CD4-positive, alpha-beta memory T cell (primary cell): ENCODE data around the gene UBE3C. TPM values are rescaled to one million over a fixed set of nuclear protein-coding genes. Genes with fewer than 3 reads are reported as not detected.

ENCODE experiments used
- CTCF ChIA-PET: fragments of 350-600 bp; sonication (Branson Sonifier 250); formaldehyde crosslinking; loops from one replicate; lab custom pipeline; 2021; ENCODE audit warnings: inconsistent platforms; ENCODE audit not compliant: partially characterized antibody; lab: Charles Lee
- POLR2A ChIA-PET: fragments of 350-600 bp; sonication (Branson Sonifier 250); formaldehyde crosslinking; loops from one replicate; lab custom pipeline; 2021; ENCODE audit not compliant: partially characterized antibody; lab: Charles Lee
- DNase-seq, 5 donors: peaks; one replicate each; pipeline versions ENCODE4 v3.0.0 to v3.0.0-alpha.2; 2020 to 2022; ENCODE audit warnings: mixed read lengths in 1 of 5
- H3K27ac ChIP-seq: one replicate; pipeline ENCODE4 v1.7.0; 2013; ENCODE audit warnings: low read depth, low read length
- H3K27me3 ChIP-seq: 2 replicates; pipeline ENCODE4 v1.7.0; 2013; ENCODE audit warnings: mild to moderate bottlenecking, low read length, moderate library complexity; ENCODE audit not compliant: insufficient read depth
- H3K36me3 ChIP-seq: 2 replicates; pipeline ENCODE4 v1.7.0; 2013; ENCODE audit warnings: mild to moderate bottlenecking, low read length, moderate library complexity; ENCODE audit not compliant: insufficient read depth
- H3K4me1 ChIP-seq: 2 replicates; pipeline ENCODE4 v1.7.0; 2013; ENCODE audit warnings: mild to moderate bottlenecking, low read length, moderate library complexity; ENCODE audit not compliant: insufficient read depth
- H3K4me3 ChIP-seq, 2 donors: one replicate each; pipeline ENCODE4 v1.7.0; 2013; ENCODE audit warnings: low read length in 2 of 2, mild to moderate bottlenecking in 1 of 2
- H3K9me3 ChIP-seq, 2 donors: one replicate each; pipeline ENCODE4 v1.7.0; 2013; ENCODE audit warnings: low read length in 2 of 2, control low read depth in 1 of 2; ENCODE audit not compliant: control insufficient read depth in 1 of 2
- H3K27ac Mint-ChIP-seq, 7 donors: one replicate each; pipeline ENCODE4 v1.8.0; 2020 to 2021; ENCODE audit warnings: mixed read lengths in 7 of 7, mild to moderate bottlenecking in 6 of 7, inconsistent platforms in 3 of 7, moderate library complexity in 3 of 7
- H3K27me3 Mint-ChIP-seq, 2 donors: one replicate each; pipeline ENCODE4 v1.8.0; 2020 to 2021; ENCODE audit warnings: mixed read lengths in 2 of 2
- H3K36me3 Mint-ChIP-seq, 2 donors: one replicate each; pipeline ENCODE4 v1.8.0; 2020 to 2021; ENCODE audit warnings: mixed read lengths in 2 of 2, inconsistent platforms in 1 of 2, mild to moderate bottlenecking in 1 of 2
- H3K4me1 Mint-ChIP-seq, 4 donors: one replicate each; pipeline ENCODE4 v1.8.0; 2020 to 2021; ENCODE audit warnings: mixed read lengths in 4 of 4, mild to moderate bottlenecking in 1 of 4
- H3K4me3 Mint-ChIP-seq, 8 donors: one replicate each; pipeline ENCODE4 v1.8.0; 2020 to 2021; ENCODE audit warnings: mixed read lengths in 8 of 8, mild to moderate bottlenecking in 7 of 8, moderate library complexity in 6 of 8, inconsistent platforms in 3 of 8
- H3K9me3 Mint-ChIP-seq, 8 donors: one replicate each; pipeline ENCODE4 v1.8.0; 2020 to 2021; ENCODE audit warnings: mixed read lengths in 8 of 8, mild to moderate bottlenecking in 5 of 8, inconsistent platforms in 3 of 8, moderate library complexity in 1 of 8
- intact Hi-C: fragments of 100-400 bp; cut with micrococcal nuclease; formaldehyde crosslinking; loops from one replicate; pipeline ENCODE4 v1.15.1; 2023
- polyA plus RNA-seq, 2 donors: library from polyadenylated mRNA; unstranded; fragments of 300-500 nt; fragmentation: Illumina TruSeq; gene quantifications; one replicate each; pipeline ENCODE4 v1.2.3, GENCODE V29; 2021
- total RNA-seq, 2 experiments: library from RNA; stranded (reverse); gene quantifications; one replicate each; pipeline ENCODE4 v1.2.3, GENCODE V29; 2021

UBE3C gene
- total and polyA plus RNA-seq, 4 experiments from 2014 or later, result 32.6 to 59.7 (median 46.8) TPM

DNA sequence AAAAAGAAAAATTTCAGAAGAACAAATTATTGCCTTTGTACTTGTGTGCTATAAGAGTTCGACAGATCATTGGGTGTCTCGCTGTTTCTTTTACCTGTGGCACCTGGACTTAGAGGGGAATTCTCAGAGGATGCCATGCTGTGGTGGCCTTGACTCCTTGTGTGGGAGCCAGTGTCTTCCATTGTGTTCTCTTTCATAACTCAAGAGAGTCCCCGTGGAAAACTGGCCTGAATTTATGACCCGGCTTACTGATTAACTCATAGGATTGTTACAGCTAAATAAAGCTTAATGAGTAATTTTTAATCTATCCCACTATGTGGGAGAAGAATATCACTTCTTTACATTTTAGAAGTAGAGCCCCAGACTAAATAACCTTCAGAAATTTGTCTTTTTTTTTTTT, 54.5 kb downstream of the UBE3C start:
- Mint-ChIP-seq H3K9me3 (peaks cover 0 to 2% (median 0%) of the 10 kb centered on the region in 8 donors), H3K27ac (peak overlapping the region in 4 of 7 donors; percentile 31 to 47 (median 44)), H3K4me1 (peaks cover 0 to 7% (median under 1%) of the 10 kb centered on the region in 4 donors), H3K4me3 (no peak overlapping the region), H3K27me3 (no peaks in the 10 kb centered on the region), H3K36me3 (peaks cover 58 to 82% of the 10 kb centered on the region in 2 donors)
- intact Hi-C loops, result no loop called here
- no peak overlapping the region for H3K4me3 ChIP-seq
- H3K9me3 ChIP-seq, result no peaks in the 10 kb centered on the region
- no peaks in the 10 kb centered on the region for H3K27me3 ChIP-seq
- no peak for DNase-seq
- H3K36me3 ChIP-seq, result peaks cover 46% of the 10 kb centered on the region
- POLR2A ChIA-PET, result no interaction called here
- no peaks in the 10 kb centered on the region for H3K4me1 ChIP-seq
- no peak overlapping the region for H3K27ac ChIP-seq
- CTCF ChIA-PET, result no interaction called here

DNA sequence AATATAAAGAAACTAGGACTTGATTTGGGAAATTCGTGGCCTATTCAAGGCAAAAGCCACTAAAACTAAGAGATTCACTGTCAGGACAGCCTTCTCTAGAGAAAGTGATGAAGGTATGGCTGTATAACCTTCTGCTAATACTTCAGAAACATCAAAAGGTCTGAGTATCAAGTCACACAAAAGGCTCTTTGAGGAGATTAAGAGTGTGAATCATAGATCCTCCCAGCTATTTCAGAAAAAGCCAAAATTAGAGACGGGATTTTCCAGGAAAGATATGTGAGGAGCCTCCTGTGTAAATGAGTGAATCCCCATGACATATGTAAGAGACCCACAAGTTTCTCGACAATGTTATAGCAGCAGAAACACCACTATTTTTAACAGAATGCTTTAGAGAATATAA, 56.2 kb downstream of the UBE3C start:
- H3K4me1 Mint-ChIP-seq, result peaks cover 0 to 7% (median under 1%) of the 10 kb centered on the region in 4 donors
- no peaks in the 10 kb centered on the region for H3K9me3 ChIP-seq
- H3K27ac Mint-ChIP-seq, result peak overlapping the region in 2 of 7 donors; percentile 39 to 65
- H3K4me3 Mint-ChIP-seq, result no peak overlapping the region
- H3K4me3 ChIP-seq, result no peak overlapping the region
- H3K4me1 ChIP-seq, result no peaks in the 10 kb centered on the region
- H3K9me3 Mint-ChIP-seq, result no peaks in the 10 kb centered on the region
- peaks cover 55 to 75% of the 10 kb centered on the region in 2 donors for H3K36me3 Mint-ChIP-seq
- peaks cover 38% of the 10 kb centered on the region for H3K36me3 ChIP-seq
- no peaks in the 10 kb centered on the region for H3K27me3 Mint-ChIP-seq
- ChIA-PET CTCF (no interaction called here), POLR2A (no interaction called here)
- intact Hi-C loops, result no loop called here
- H3K27ac ChIP-seq, result no peak overlapping the region
- no peaks in the 10 kb centered on the region for H3K27me3 ChIP-seq
- DNase-seq, result no peak

DNA sequence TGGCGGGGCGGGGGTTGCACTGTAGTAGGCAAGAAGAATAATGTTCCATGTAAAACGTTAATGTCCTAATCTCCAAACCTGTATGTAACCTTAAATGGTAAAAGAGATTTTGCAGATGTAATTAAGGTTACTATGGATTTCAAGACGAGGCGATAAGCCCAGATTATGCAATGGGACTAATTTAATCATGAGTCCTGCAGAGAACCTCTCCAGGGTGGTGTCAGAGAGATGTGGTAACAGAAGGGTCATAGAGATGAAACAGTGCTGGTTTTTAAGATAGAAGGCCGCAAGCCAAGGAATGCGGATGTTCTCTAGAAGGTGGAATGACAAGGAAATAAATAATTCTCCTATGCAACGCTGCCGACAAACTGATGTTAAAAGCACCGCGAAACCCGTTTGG, 57.1 kb downstream of the UBE3C start:
- CTCF ChIA-PET, result no interaction called here
- H3K9me3 Mint-ChIP-seq, result no peaks in the 10 kb centered on the region
- no peaks in the 10 kb centered on the region for H3K4me1 ChIP-seq
- H3K27me3 ChIP-seq, result no peaks in the 10 kb centered on the region
- H3K9me3 ChIP-seq, result no peaks in the 10 kb centered on the region
- no peak for DNase-seq
- POLR2A ChIA-PET, result no interaction called here
- peaks cover 0 to 7% (median under 1%) of the 10 kb centered on the region in 4 donors for H3K4me1 Mint-ChIP-seq
- H3K27ac Mint-ChIP-seq, result no peak overlapping the region
- H3K36me3 ChIP-seq, result peaks cover 29% of the 10 kb centered on the region
- no peak overlapping the region for H3K4me3 Mint-ChIP-seq
- intact Hi-C loops, result no loop called here
- H3K27ac ChIP-seq, result no peak overlapping the region
- no peak overlapping the region for H3K4me3 ChIP-seq
- peaks cover 46 to 68% of the 10 kb centered on the region in 2 donors for H3K36me3 Mint-ChIP-seq
- no peaks in the 10 kb centered on the region for H3K27me3 Mint-ChIP-seq

DNA sequence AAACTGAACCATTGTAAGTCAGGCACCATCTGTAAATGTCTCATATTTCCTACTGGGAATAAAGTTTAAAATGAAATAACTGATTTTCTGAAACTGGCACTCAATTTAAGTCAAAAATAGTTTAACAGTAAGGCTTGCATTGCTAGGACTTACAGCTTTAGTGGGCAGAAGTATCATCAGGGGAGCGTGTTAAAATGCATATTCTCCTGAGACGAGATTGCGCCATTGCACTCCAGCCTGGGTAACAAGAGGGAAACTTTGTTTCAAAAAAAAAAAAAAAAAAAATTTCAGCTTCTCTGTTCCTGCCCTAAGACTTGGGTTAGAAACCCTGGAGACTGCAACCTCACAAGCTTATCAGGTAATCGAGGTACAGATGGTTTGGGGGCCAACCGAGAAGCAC, 65.4 kb downstream of the UBE3C start:
- DNase-seq, result no peak
- H3K36me3 Mint-ChIP-seq, result peaks cover 20 to 48% of the 10 kb centered on the region in 2 donors
- H3K27ac Mint-ChIP-seq, result no peak overlapping the region
- Histone ChIP-seq H3K36me3 (peaks cover 24% of the 10 kb centered on the region), H3K27ac (no peak overlapping the region), H3K9me3 (no peaks in the 10 kb centered on the region), H3K27me3 (no peaks in the 10 kb centered on the region), H3K4me3 (no peak overlapping the region), H3K4me1 (no peaks in the 10 kb centered on the region)
- intact Hi-C loops, result no loop called here
- POLR2A ChIA-PET, result no interaction called here
- no peak overlapping the region for H3K4me3 Mint-ChIP-seq
- no peaks in the 10 kb centered on the region for H3K27me3 Mint-ChIP-seq
- peaks cover 0 to 2% (median 0%) of the 10 kb centered on the region in 4 donors for H3K4me1 Mint-ChIP-seq
- CTCF ChIA-PET, result interaction anchor here (1.7 kb wide), 1 partner anchor 12 kb away, joined by 3 read pairs; no protein-coding TSS in a partner anchor
- no peaks in the 10 kb centered on the region for H3K9me3 Mint-ChIP-seq

DNA sequence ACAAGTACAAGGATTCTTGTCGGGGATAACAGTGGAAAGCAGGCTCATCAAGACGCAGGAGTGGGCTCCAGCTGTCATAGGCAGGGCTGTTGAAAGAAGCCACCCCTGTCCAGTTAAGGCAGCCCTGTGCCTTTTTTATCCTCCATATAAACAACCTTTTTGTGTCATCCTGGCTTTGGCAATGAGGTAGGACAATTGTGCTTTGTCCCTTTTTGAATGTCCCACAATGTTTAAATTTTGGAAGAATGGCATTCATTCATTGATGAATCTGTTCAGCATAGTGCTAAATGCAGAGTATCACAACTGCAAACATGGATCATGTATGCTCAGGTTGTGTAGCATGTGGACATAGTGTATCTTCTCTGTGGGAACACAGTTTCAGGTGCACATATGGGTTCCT, 66.7 kb downstream of the UBE3C start:
- CTCF ChIA-PET, result no interaction called here
- no peak overlapping the region for H3K4me3 ChIP-seq
- Mint-ChIP-seq H3K4me1 (peaks cover 0 to 2% (median 0%) of the 10 kb centered on the region in 4 donors), H3K36me3 (peaks cover 21 to 53% of the 10 kb centered on the region in 2 donors), H3K27ac (no peak overlapping the region), H3K9me3 (no peaks in the 10 kb centered on the region), H3K4me3 (no peak overlapping the region), H3K27me3 (no peaks in the 10 kb centered on the region)
- H3K9me3 ChIP-seq, result no peaks in the 10 kb centered on the region
- peaks cover 29% of the 10 kb centered on the region for H3K36me3 ChIP-seq
- DNase-seq, result no peak
- no peaks in the 10 kb centered on the region for H3K4me1 ChIP-seq
- intact Hi-C loops, result no loop called here
- POLR2A ChIA-PET, result no interaction called here
- no peak overlapping the region for H3K27ac ChIP-seq
- no peaks in the 10 kb centered on the region for H3K27me3 ChIP-seq

DNA sequence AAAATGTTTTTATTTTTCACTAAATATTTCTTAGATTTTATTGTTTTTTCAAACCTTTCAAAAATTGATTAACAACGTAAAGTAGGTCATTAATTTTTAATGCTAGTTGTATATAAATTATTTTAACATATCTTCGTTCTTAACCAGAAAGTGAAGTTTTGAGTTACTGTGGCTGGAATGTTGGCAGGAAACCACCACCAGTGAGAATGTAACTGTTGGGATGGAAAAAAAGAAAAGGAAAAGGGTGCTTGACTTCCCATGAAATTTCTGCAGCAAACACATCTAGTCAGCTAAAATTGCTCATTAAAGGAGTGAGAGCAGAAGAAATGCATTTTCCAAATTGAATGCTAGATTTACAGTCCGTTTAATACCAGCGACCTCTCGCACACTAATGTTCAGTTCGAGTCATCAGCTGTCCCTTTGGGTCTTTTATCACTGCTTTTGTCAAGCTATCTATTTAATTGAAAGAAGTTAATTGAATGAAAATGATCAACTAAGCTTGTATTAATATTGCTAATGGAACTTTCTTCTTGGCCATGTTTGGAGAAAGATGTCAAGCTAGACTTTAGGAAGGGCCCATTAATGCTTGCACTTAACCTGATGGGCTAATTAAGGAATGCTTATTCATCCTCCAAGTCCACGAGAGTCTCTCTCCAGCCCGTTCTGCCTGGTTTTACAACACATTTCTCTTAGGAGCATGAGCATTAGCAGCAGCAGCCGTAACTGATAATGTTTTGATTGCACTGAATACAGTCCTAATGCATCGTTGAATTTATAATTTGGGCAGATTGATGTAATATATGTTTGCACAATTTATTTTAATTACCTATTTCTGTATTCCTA, 70.1 kb downstream of the UBE3C start:
- intact Hi-C loops, result no loop called here
- H3K27me3 Mint-ChIP-seq, result no peaks in the 10 kb centered on the region
- CTCF ChIA-PET, result interaction anchor here (1.3 kb wide), 1 partner anchor 37 kb away, joined by 3 read pairs; no protein-coding TSS in a partner anchor
- POLR2A ChIA-PET, result no interaction called here
- H3K27me3 ChIP-seq, result no peaks in the 10 kb centered on the region
- no peak overlapping the region for H3K4me3 Mint-ChIP-seq
- no peaks in the 10 kb centered on the region for H3K9me3 ChIP-seq
- peaks cover 0 to 2% (median 0%) of the 10 kb centered on the region in 4 donors for H3K4me1 Mint-ChIP-seq
- peaks cover 32% of the 10 kb centered on the region for H3K36me3 ChIP-seq
- H3K27ac ChIP-seq, result no peak overlapping the region
- H3K9me3 Mint-ChIP-seq, result no peaks in the 10 kb centered on the region
- no peak overlapping the region for H3K27ac Mint-ChIP-seq
- DNase-seq, result no peak
- peaks cover 22 to 59% of the 10 kb centered on the region in 2 donors for H3K36me3 Mint-ChIP-seq
- H3K4me3 ChIP-seq, result no peak overlapping the region
- H3K4me1 ChIP-seq, result no peaks in the 10 kb centered on the region

DNA sequence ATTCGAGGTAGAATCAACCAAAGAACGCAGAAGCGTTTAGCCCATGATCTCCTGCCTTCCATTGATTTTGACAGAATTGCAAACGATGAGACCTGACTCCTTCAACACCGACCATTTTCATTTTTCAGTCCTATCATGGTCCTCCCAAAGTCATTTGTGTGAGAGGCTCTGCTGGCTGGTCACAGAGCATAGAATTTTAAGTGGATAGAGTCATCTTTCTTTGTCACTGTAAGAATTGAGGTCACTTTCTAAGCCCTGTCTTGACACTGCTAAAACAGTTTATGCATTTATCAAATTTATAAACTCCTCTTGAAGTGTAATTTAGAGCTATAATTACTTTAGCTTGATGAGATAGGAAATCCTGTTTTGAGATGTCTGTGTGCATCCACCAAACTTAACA, 72.0 kb downstream of the UBE3C start:
- Histone ChIP-seq H3K36me3 (peaks cover 21% of the 10 kb centered on the region), H3K4me3 (no peak overlapping the region), H3K27me3 (no peaks in the 10 kb centered on the region), H3K4me1 (no peaks in the 10 kb centered on the region), H3K9me3 (no peaks in the 10 kb centered on the region), H3K27ac (no peak overlapping the region)
- DNase-seq, result no peak
- Mint-ChIP-seq H3K27ac (peak overlapping the region in 2 of 7 donors; percentile 6 to 78), H3K36me3 (peaks cover 16 to 56% of the 10 kb centered on the region in 2 donors), H3K4me3 (no peak overlapping the region), H3K9me3 (no peaks in the 10 kb centered on the region), H3K4me1 (peaks cover 0 to 2% (median 0%) of the 10 kb centered on the region in 4 donors), H3K27me3 (no peaks in the 10 kb centered on the region)
- intact Hi-C loops, result no loop called here
- ChIA-PET CTCF (no interaction called here), POLR2A (no interaction called here)
